Gastroesophageal sphincter (tissue), 3 donors: ENCODE data around the gene ATE1.

Experiments used
- EP300 ChIP-seq: sonication (generic); formaldehyde crosslinking; IDR thresholded peaks from one replicate; pipeline ENCODE4 v1.6.1; 2017; ENCODE audit warnings: antibody characterized with exemption, mild to moderate bottlenecking
- POLR2A ChIP-seq, 2 donors: fragments of 450-650 bp; IDR thresholded peaks; one replicate each; pipeline ENCODE4 v1.6.1; 2017; ENCODE audit warnings: antibody characterized with exemption in 2 of 2, mild to moderate bottlenecking in 2 of 2, moderate library complexity in 1 of 2
- POLR2AphosphoS5 ChIP-seq: sonication (generic); formaldehyde crosslinking; IDR thresholded peaks from one replicate; pipeline ENCODE4 v1.6.1; 2017; ENCODE audit warnings: antibody characterized with exemption
- TF ChIP-seq, protein P1 (sequence below), 4 experiments: fragments of 200-600 bp in 2 of 4; fragments of 450-650 bp in 2 of 4; sonication (generic) in 1 of 4; IDR thresholded peaks; one replicate each; pipeline ENCODE4 v1.5.1; 2017 to 2019; ENCODE audit warnings: antibody characterized with exemption in 4 of 4, mild to moderate bottlenecking in 2 of 4, moderate library complexity in 2 of 4

- TF ChIP-seq POLR2A (IDR thresholded peaks at IDR 0.05), result no peak
- TF ChIP-seq, protein P1, sequence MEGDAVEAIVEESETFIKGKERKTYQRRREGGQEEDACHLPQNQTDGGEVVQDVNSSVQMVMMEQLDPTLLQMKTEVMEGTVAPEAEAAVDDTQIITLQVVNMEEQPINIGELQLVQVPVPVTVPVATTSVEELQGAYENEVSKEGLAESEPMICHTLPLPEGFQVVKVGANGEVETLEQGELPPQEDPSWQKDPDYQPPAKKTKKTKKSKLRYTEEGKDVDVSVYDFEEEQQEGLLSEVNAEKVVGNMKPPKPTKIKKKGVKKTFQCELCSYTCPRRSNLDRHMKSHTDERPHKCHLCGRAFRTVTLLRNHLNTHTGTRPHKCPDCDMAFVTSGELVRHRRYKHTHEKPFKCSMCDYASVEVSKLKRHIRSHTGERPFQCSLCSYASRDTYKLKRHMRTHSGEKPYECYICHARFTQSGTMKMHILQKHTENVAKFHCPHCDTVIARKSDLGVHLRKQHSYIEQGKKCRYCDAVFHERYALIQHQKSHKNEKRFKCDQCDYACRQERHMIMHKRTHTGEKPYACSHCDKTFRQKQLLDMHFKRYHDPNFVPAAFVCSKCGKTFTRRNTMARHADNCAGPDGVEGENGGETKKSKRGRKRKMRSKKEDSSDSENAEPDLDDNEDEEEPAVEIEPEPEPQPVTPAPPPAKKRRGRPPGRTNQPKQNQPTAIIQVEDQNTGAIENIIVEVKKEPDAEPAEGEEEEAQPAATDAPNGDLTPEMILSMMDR (IDR thresholded peaks at IDR 0.05), result no peak
- no peak for TF ChIP-seq POLR2AphosphoS5
- no peak for TF ChIP-seq EP300
Measured at GRCh38 chr10:121914661-121915060, 13.2 kb downstream of the ATE1 start.
